Skeletal muscle cell (primary cell): Measurements from ENCODE around the gene COMTD1.
"Not testable (repeated sequence)": the region's sequence is repeated elsewhere in the genome, so short reads cannot be mapped to it uniquely, and the experiment has no call there.

Experiments used
- DNase-seq: peaks from one replicate; pipeline ENCODE4 v3.0.0-alpha.2; 2010; ENCODE audit warnings: low read depth
- H3K4me3 ChIP-seq: 2 replicates; pipeline ENCODE4 v1.5.1; 2011; ENCODE audit warnings: low read depth, mild to moderate bottlenecking, control low read depth, low read length, moderate library complexity

The COMTD1 gene

GRCh38 chr10:75228278-75228677 lies 7.5 kb downstream of the COMTD1 start:
- DNase-seq, result no peak
- no peak overlapping the region for H3K4me3 ChIP-seq

- DNase-seq, result no peak
- no peak overlapping the region for H3K4me3 ChIP-seq
Observed at GRCh38 chr10:75226656-75227055, 9.1 kb downstream of the COMTD1 start.

GRCh38 chr10:75226095-75226494 lies 9.7 kb downstream of the COMTD1 start:
- H3K4me3 ChIP-seq, result no peak overlapping the region
- no peak for DNase-seq

GRCh38 chr10:75223507-75223906 lies 12.2 kb downstream of the COMTD1 start:
- no peak for DNase-seq
- H3K4me3 ChIP-seq, result no peak overlapping the region

- H3K4me3 ChIP-seq, DNase-seq: not testable (repeated sequence)
Observed at GRCh38 chr10:75221492-75221891, 14.3 kb downstream of the COMTD1 start.

GRCh38 chr10:75220274-75220673 lies 15.5 kb downstream of the COMTD1 start:
- no peak overlapping the region for H3K4me3 ChIP-seq
- DNase-seq, result no peak

GRCh38 chr10:75212343-75212742 lies 23.4 kb downstream of the COMTD1 start:
- DNase-seq, result no peak
- H3K4me3 ChIP-seq, result peak overlapping the region; percentile 93

GRCh38 chr10:75211007-75211691 lies 24.6 kb downstream of the COMTD1 start:
- DNase-seq, result no peak
- H3K4me3 ChIP-seq, result peak overlapping the region; percentile 93

GRCh38 chr10:75210282-75211006 lies 25.3 kb downstream of the COMTD1 start, which contains the start of gene VDAC2:
Gene VDAC2, plus strand, starts transcription at chr10:75210796. Its CDS starts 363 bp downstream, at chr10:75211159.
- H3K4me3 ChIP-seq, result peak within 1 kb of the TSS; percentile 93
- peak; percentile 49 for DNase-seq

GRCh38 chr10:75209921-75210281 lies 25.9 kb downstream of the COMTD1 start:
- peak; percentile 31 for DNase-seq
- peak overlapping the region; percentile 93 for H3K4me3 ChIP-seq

- peak overlapping the region; percentile 93 for H3K4me3 ChIP-seq
- no peak for DNase-seq
Observed at GRCh38 chr10:75209086-75209920, 26.5 kb downstream of the COMTD1 start.

- DNase-seq, result peak; percentile 51
- H3K4me3 ChIP-seq, result no peak overlapping the region
Observed at GRCh38 chr10:75208181-75208580, 27.6 kb downstream of the COMTD1 start.

GRCh38 chr10:75207857-75208144 lies 28.0 kb downstream of the COMTD1 start:
- no peak overlapping the region for H3K4me3 ChIP-seq
- DNase-seq, result no peak

- no peak overlapping the region for H3K4me3 ChIP-seq
- no peak for DNase-seq
Observed at GRCh38 chr10:75207079-75207856, 28.5 kb downstream of the COMTD1 start.

- not testable (repeated sequence) for H3K4me3 ChIP-seq, DNase-seq
Observed at GRCh38 chr10:75206638-75207037, 29.1 kb downstream of the COMTD1 start.

- DNase-seq, result no peak
- H3K4me3 ChIP-seq, result no peak overlapping the region
Observed at GRCh38 chr10:75205908-75206307, 29.8 kb downstream of the COMTD1 start.

GRCh38 chr10:75203724-75204123 lies 32.0 kb downstream of the COMTD1 start:
- DNase-seq, result no peak
- H3K4me3 ChIP-seq, result no peak overlapping the region

GRCh38 chr10:75203046-75203620 lies 32.6 kb downstream of the COMTD1 start:
- DNase-seq, H3K4me3 ChIP-seq: not testable (repeated sequence)

- H3K4me3 ChIP-seq, result no peak overlapping the region
- DNase-seq, result no peak
Observed at GRCh38 chr10:75202321-75203045, 33.3 kb downstream of the COMTD1 start.
